GM18907 (cell line): ENCODE data around the gene FRS2.

Source experiments
- ATAC-seq: cut with Tn5 transposase; IDR thresholded peaks from one replicate; pipeline ENCODE4 v1.9.1; 2021; ENCODE audit warnings: mild to moderate bottlenecking, moderate library complexity; ENCODE audit not compliant: unreplicated experiment

The FRS2 gene

DNA sequence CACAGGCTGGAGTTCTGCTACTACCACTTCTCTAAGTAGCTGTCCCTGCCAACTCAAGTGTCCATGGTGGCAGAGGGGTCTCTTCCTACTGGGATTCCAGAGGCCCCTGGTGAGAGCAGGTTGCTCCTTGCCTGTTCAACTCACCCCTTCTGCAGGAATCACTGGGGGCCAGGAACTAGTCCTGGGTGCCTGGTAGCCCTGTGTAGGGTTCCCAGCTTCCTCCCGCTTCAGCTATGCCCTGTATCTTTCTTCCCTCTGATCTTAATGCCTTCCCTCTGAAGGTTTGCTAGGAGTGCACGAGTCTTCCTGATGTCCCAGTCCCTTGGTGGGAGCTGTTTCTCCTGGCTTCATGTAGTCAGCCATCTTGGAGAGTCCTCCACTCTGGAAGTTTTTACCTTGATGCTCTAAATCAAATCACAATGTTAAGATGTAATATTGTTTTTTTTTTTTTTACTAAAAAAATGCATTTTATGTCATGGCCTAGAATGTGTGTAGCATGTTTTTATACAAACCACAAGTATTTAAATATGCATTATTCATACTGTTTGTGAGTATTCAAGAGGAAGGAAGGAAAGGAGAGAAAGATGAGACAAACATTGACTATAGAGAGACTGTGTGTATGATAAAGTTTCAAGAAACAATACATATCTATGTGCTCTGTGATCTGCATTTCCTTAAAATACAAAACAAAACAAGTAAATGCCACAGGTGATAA is 54.7 kb downstream of the FRS2 start:
- ATAC-seq: no peak

DNA sequence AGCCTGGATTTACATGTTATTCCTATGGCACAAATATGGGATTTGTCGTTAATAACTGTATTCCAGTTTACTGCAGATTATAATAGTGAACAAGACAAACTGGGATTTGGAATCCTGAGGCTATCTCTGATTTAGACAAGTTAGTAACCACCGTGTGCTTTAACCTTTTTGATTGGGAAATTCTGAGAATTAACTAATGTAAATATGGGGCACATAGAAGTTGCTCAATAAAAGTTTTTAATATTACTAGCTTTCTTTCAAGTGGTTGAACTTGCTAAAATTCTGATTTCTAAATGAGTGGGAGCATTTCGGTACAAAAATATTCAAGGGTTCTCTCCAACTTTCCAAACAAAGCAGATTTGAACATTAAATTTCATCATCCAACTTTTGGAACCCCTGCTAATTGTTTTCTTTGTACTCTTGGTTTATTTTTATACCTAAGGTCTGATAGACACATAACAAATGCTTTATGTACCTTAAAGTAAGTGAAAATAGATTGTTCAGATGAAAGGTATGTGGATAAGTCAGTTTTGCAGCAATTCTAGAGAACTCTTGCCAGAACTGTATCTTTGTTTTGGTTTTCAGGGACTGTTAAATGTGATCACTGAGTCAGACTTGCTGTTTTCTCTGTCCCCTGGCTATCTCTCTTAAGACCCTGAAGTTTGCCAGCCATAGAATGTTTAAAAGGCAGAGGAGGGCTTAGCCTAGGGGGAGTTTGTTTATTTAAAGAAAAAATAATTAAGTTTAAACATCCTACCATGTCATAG is 57.5 kb downstream of the FRS2 start:
- no peak for ATAC-seq

DNA sequence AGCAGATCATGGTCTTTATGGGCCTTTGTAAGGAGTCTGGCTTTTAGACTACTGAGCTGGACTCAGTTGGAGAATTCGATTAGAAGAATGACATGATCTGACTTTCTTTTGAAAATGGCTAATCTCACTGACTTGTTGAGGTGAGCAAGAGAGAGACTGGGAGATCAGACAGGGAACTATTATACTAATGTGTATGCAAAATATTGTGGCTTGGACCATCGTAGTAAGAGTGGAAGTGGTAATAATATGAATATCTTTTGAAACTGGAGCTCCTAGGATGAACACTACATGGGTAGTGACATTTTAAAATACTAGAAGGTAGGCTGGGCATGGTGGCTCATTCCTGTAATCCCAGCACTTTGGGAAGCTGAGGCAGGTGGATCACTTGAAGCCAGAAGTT is 58.8 kb downstream of the FRS2 start:
- ATAC-seq: no peak

DNA sequence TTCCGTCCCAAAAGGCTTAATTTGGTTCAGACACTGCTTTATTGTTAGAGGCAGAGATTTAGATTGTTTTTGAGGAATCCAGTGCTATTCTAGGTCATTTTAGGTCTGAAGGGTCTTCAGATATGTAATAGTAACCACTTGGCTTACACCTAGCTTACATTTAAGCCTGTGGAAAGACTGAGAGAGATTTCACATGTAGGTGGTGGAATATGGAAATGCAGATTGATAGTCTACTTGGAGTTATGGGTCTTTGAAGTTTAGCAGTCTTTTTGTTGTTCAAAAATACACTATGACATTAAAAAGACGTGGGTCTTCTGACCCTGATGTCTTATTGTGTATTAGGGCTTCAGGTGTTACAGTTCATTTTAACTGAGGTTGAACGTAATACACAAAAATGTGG is 63.7 kb downstream of the FRS2 start:
- no peak for ATAC-seq

DNA sequence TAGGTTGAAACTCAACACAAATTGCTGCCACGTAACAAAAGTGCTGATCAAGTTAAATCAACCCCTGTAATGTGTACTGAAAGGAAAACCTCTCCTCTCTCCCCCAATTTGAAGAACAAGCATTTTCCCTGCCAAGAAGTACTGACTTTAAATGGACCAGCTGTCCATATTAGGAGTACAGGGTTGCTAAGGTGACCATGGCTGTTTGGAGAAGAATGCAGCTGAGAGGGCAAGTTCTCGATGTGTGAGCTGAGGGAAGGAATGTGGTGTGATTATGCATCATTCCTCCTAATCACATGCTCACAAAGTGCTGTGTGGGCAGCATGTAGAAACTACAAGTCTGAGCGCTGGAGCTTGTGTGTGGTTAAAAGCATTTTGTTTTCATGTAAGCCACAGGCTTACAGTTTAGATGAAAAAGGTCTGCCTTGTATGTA is 64.2 kb downstream of the FRS2 start:
- peak; percentile 89 for ATAC-seq

DNA sequence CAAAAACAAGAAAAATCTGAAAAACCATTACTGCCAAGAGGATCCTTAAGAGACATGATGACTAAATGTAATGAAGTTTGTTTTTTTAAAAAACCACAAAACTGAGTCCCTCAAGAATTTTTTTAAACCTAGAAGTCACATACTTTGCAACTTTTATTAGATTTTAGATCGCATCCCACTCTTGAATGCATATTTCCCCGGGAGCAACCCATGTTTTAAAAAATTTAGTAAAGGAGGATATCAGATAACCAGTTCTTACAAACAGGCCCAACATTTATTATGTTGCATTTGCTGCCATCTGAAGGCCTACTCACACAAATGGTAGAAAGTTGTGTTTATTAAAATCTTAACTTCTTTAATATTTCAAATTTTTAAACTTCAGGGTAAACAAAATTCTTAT is 70.8 kb downstream of the FRS2 start:
- ATAC-seq: no peak

DNA sequence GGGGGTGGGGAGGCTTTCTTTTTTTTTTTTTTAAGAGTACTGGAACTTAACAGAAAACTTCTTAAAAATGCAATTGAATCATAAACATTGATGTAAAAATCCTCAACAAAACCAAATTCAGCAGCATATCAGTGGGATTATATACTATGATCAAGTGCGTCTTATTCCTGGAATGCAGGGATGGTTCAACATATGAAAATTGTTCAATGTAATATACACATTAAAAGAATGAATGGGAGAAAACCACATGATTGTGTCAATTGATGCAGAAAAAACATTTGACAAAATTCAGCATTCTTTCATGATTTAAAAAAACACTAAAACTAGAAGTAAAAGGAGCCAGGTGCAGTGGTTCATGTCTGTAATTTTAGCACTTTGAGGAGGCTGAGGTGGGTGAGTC is 73.9 kb downstream of the FRS2 start:
- no peak for ATAC-seq

DNA sequence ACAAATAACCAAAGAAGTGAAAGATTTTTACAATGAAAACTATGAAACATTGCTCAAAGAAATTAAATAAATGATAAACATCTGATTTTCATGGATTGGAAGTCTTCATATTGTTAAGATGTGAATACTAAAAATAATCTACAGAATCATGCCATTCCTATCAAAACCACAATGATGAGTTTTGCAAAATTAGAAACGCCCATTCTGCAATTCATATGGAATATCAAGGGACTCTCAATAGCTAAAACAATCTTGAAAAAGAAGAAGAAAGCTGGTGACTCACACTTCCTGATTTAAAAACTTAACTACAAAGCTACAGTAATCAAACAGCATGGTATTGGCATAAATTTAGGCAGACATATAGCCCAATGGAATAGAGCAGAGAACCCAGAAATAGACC is 74.9 kb downstream of the FRS2 start:
- no peak for ATAC-seq

DNA sequence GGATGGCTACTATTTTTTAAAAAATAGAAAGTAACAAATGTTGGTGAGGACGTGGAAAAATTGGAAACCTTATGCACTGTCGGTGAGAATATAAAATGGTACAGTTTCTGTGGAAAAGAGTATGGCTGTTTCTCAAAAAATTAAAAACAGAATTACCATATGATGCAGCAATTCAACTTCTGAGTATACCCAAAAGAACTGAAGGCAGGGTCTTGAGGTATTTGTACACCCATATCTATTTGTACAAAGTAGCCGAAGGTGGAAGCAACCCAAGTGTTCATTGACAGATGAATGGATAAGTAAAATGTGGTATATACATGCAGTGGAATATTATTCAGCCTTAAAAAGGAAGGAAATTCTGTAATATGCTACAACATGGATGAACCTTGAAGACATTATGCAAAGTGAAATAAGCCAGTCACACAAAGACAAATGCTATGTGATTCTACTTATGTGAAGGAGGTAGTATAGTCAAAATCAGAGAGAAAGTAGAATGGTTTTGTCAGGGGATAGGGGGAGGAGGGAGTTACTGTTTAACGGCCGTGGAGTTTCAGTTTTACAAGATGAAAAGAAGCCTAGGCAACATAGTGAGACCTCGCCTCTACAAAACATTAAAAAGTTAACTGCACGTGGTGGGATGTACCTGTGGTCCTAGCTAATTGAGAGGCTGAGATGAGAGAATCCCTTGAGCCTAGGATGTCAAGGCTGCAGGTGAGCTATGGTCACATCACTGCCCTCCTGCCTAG is 76.7 kb downstream of the FRS2 start:
- ATAC-seq: peak; percentile 92

DNA sequence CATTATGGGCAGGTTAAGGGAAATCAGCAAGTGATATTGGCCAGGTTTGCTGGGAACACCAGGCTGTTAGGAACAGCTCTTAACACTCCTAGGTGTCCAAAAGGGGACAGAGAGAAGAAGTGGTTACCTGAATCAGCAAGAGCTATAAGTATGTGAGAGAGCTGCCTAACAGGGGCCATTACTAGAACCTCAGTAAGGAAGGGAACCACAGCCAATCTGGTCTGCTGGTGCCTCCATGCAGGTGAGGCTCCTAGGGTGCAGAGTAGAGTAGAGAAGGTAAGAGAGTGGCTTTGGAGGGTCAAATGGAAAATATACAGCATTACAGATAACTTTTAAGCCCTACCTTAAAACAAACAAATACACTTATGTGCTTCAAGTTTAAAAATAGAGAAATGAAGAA is 78.5 kb downstream of the FRS2 start:
- no peak for ATAC-seq

DNA sequence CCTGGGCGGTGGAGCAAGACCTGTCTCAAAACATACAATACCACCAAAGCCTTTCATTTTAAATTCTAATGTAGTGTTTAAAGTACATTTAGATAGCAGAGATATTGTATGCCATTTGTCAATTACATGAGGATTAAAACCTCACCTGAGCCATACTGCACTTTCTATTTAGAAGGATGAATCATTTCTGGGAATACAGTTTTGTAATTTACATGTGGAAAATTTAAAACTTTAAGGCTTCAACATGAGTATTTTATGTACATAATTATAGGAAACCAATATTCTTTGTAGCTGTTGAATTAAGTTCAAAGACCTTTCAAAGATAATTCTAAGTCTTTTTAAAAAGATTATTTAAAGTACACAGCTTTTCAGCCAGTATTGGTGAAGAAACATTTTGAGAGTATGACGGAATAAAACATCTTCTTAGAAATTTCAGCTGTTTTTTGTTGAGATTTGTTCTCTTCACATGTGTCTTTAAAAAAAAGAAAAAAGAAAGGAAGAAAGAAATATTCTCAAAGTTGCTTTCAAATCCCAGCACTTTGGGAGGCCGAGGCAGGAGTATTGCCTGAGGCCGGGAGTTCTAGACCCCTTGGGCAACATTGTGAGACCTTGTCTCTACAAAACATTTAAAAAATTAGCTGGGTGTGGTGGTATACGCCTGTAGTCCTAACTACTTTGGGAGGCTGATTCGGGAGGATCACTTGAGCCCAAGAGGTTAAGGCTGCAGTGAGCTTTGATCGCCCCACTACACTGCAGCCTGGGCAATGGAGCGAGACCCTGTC is 80.6 kb downstream of the FRS2 start:
- no peak for ATAC-seq

DNA sequence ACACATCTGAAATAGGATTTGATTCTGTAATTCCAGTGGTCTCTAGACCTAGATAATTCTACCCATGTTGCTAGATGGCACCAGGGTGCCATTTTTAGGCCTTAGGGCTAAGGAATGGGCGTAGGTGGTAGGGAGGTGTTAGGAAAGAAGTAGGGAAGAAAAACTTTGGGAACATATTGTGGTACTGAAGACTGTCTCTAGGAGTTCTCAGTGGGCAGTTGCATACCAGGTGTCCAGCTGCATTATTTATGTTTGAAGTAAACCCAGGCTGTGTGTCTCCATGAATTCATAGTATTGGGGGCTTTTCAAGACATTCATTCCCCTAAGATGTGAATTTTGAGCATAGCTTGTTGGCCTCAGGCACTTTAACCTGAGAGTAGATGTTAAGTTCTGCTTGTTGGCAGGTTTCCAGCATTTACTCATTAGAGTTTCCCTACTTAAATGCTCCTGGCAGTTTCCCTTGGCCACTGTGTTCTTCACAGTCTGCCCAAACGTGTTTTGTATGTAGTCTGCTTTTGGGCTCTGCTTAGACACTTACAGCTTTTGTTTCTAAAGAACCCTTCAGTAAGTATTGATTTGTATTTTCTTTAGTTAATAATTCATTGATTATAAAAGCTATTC is 83.5 kb downstream of the FRS2 start:
- no peak for ATAC-seq

DNA sequence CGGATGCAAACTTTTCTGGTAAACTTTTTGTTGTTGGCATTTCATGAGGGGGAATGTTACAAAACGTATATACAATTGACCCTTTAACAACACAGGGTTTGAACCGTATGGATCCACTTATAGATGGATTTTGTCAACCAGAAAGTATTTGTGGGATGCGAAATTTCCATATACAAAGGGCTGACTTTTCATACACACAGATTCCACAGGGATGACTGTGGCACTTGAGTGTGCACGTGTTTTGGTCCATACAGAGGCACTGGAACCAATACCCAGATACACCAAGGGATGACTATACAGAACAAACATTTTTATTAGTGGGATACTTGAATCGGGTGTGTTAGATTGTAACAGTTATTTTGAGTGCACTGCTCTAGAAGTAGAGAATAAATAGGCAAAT is 85.3 kb downstream of the FRS2 start:
- ATAC-seq: no peak

DNA sequence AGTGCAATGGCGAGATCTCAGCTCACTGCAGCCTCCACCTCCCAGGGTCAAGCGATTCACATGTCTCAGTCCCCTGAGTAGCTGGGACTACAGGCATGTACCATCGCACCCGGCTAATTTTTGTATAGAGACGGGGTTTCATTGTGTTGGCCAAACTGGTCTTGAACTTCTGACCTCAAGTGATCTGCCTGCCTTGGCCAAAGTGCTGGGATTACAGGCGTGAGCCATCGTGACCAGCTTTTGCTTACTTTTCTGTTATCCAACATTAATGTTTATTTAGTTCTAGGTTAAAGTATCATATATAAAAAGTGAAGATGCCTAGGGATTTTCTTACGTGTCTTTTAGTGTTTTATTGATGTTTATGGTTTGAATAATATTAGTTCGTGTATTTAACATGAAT is 86.2 kb downstream of the FRS2 start:
- no peak for ATAC-seq

DNA sequence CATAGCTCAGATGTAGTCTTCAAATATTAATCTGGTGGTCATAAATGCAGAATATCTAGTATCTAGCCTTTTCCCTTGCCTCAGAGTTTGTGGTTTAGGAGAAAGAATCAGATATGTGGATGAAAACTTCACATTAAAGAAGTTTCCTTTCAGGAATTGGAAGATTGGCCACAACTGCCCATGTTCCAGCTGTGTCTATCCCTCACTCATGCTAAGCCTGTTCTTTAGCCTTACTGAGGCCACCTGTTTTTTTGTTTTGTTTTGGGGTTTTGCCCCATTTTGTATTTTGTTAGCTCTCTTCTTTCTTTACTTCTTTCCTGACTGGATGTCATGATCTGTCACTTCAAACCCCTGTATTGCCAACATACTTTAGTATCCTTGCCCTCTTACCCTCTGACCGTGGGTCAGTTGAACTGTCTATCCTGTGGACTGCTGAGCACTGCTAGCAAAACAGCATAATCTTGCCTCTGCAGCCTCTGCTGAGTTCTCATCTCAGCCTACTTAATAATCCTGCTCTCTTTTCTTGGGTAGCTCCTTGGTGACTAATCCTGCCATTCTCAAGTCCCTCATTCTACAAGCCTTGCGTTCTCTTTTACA is 93.1 kb downstream of the FRS2 start:
- ATAC-seq: no peak

DNA sequence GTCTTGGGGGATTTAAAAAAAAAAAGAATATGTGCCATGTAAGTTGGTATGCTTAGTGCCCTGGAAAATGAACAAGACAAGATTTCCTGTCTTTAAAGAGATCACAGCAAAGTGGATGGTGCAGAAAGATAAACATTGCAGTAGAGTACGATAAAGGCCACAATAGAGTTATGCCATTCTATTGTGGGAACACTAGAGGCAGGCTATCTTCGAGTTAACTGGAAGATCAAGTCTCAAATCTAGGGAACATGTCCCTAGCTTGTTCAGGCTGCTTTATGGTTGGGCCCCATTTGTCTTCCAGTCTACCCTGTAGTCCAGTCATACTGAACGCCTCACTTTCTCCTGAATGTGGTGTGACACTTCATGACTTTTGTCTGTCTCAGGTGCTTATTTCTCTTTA is 96.4 kb downstream of the FRS2 start:
- no peak for ATAC-seq

DNA sequence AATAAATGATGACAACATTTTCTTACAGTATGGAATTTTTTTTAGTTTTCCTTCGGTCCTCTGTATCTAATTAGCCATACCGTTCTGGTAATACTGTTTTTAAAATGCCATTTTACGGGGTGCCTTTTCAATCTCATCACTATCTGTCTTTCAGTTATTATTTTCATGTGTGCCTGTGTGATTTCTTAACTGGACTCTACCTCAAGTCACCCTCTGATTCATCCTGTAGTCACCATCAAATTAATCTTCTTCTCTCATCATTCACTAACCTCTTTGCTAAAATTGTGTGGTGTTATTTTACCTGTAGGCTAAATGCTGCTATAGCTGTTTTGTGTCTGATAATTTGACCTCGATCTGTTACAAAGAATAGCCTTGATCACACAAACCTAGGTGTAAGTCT is 99.0 kb downstream of the FRS2 start:
- ATAC-seq: no peak

DNA sequence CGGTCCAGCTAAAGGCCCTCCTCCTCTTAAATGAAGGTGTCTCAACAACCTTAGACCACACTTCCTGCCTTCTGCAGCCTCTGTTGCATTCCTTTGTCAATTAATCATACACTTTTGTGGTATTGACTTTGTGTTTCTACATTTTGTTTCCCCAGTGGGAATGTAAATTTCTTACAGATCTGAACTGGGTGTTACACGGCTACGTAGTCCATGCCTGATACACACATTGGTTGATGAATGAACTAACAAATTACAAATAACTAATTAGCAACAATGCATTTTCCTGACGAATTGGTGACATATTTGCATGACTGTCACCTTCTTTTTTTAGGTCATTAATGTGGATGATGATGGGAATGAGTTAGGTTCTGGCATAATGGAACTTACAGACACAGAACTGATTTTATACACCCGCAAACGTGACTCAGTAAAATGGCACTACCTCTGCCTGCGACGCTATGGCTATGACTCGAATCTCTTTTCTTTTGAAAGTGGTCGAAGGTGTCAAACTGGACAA is 99.9 kb downstream of the FRS2 start:
- ATAC-seq: no peak

DNA sequence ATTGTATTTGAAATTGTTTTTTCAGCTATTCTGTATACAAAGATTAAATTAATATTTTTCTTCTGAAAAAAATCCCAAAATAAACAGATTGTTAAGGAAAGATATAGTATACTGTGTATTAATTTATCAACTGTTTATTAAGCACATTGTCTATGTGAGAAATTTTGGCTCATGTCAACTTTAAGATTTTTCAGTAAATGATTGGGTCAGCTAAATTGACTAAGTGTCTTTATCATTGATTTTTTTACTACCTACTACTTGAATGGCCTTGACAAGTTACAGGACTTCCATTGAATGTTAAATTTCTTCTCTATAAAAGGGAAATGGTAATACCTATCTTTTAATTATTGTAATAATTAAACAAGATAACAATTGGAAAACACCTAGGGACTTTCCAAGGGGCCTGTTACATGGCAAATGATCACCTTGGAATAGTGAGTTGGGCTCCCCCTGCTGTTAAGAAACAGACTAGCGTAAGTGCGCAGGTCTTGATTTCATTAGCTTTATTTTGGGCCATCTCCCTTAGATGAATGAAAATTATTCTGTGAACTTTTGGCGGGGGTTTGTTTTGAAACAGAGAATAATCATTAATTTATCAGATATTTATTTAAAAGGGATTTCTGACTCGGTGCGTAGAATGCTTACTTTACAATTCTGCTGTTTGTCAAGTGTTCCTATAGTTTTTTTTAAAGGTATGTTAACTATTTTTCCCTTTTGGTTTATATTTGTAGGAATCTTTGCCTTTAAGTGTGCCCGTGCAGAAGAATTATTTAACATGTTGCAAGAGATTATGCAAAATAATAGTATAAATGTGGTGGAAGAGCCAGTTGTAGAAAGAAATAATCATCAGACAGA is 100.6 kb downstream of the FRS2 start:
- peak; percentile 77 for ATAC-seq
